ENCODE measurements around the gene PIH1D2. TPM values are rescaled to one million over a fixed set of nuclear protein-coding genes. Genes with fewer than 3 reads are reported as not detected.
A peak's percentile ranks its signal among the peaks of the same experiment; 100 is the strongest.

The PIH1D2 gene
- total and polyA plus RNA-seq, 3 donors from 2014 or later = 31.2 to 97.8 (median 59.5) TPM

GRCh38 chr11:112115386-112115785 lies 41.6 kb upstream of the PIH1D2 start:
- Histone ChIP-seq H3K4me3 (no peak overlapping the region), H3K9me3 (no peaks in the 10 kb centered on the region), H3K27me3 (no peaks in the 10 kb centered on the region), H3K36me3 (ENCODE audit: low read depth, missing control alignments) (no peaks in the 10 kb centered on the region), H3K4me1 (no peaks in the 10 kb centered on the region), H3K27ac (no peak overlapping the region)
- DNase-seq = no peak
- TF ChIP-seq CTCF (IDR thresholded peaks at IDR 0.05) (no peak), POLR2A (IDR thresholded peaks at IDR 0.05) (no peak)
- intact Hi-C loops (cut with DNase I; ENCODE audit: low total_unique reads) = no loop called here
- WGBS, 2 donors = 73 to 79% methylated on average over 5 of the region's 5 CpGs

GRCh38 chr11:112114460-112114859 lies 40.6 kb upstream of the PIH1D2 start:
- no peak for DNase-seq
- no peak for TF ChIP-seq POLR2A (IDR thresholded peaks at IDR 0.05)
- no peak for TF ChIP-seq CTCF (IDR thresholded peaks at IDR 0.05)
- WGBS, 2 donors = 78 to 87% methylated on average over 2 of the region's 2 CpGs
- Histone ChIP-seq H3K9me3 (no peaks in the 10 kb centered on the region), H3K4me1 (no peaks in the 10 kb centered on the region), H3K4me3 (no peak overlapping the region), H3K27ac (no peak overlapping the region), H3K36me3 (ENCODE audit: low read depth, missing control alignments) (no peaks in the 10 kb centered on the region), H3K27me3 (no peaks in the 10 kb centered on the region)
- intact Hi-C loops (cut with DNase I; ENCODE audit: low total_unique reads) = no loop called here

GRCh38 chr11:112113539-112114457 lies 40.0 kb upstream of the PIH1D2 start:
- no peak for DNase-seq
- H3K4me3 ChIP-seq = no peak overlapping the region
- no peaks in the 10 kb centered on the region for H3K36me3 ChIP-seq (ENCODE audit: low read depth, missing control alignments)
- no peaks in the 10 kb centered on the region for H3K27me3 ChIP-seq
- WGBS, 2 donors = 53 to 57% methylated on average over 6 of the region's 6 CpGs
- H3K9me3 ChIP-seq = no peaks in the 10 kb centered on the region
- intact Hi-C loops (cut with DNase I; ENCODE audit: low total_unique reads) = no loop called here
- H3K4me1 ChIP-seq = no peaks in the 10 kb centered on the region
- H3K27ac ChIP-seq = no peak overlapping the region
- no peak for TF ChIP-seq POLR2A (IDR thresholded peaks at IDR 0.05)
- TF ChIP-seq CTCF (IDR thresholded peaks at IDR 0.05) = peak in 2 of 3 experiments; percentile 68 to 78

- Histone ChIP-seq H3K9me3 (no peaks in the 10 kb centered on the region), H3K4me3 (no peak overlapping the region), H3K27me3 (no peaks in the 10 kb centered on the region), H3K27ac (no peak overlapping the region), H3K4me1 (no peaks in the 10 kb centered on the region), H3K36me3 (ENCODE audit: low read depth, missing control alignments) (no peaks in the 10 kb centered on the region)
- no peak for TF ChIP-seq CTCF (IDR thresholded peaks at IDR 0.05)
- TF ChIP-seq POLR2A (IDR thresholded peaks at IDR 0.05) = no peak
- intact Hi-C loops (cut with DNase I; ENCODE audit: low total_unique reads) = no loop called here
- DNase-seq = no peak
- WGBS, 2 donors = 93 to 96% methylated on average over 8 of the region's 8 CpGs
Observed at GRCh38 chr11:112106070-112106469, 32.3 kb upstream of the PIH1D2 start.

- Histone ChIP-seq H3K27me3 (no peaks in the 10 kb centered on the region), H3K36me3 (ENCODE audit: low read depth, missing control alignments) (no peaks in the 10 kb centered on the region), H3K4me1 (no peaks in the 10 kb centered on the region), H3K27ac (no peak overlapping the region), H3K4me3 (no peak overlapping the region), H3K9me3 (no peaks in the 10 kb centered on the region)
- TF ChIP-seq CTCF (IDR thresholded peaks at IDR 0.05) = no peak
- no peak for TF ChIP-seq POLR2A (IDR thresholded peaks at IDR 0.05)
- intact Hi-C loops (cut with DNase I; ENCODE audit: low total_unique reads) = no loop called here
- no peak for DNase-seq
- WGBS, 2 donors = 97 to 98% methylated on average over 6 of the region's 6 CpGs
Observed at GRCh38 chr11:112103446-112103845, 29.6 kb upstream of the PIH1D2 start.
